HepG2 (cell line): ENCODE results near the gene EEF1AKMT4. TPM values are rescaled to one million over a fixed set of nuclear protein-coding genes. Genes with fewer than 3 reads are reported as not detected.
A peak's percentile ranks its signal among the peaks of the same experiment; 100 is the strongest.

Source experiments
- ATAC-seq: fragments of 200-7000 bp; cut with Tn5 transposase; 3 replicates; pipeline ENCODE4 v1.9.1; 2020; ENCODE audit warnings: mild to moderate bottlenecking, moderate library complexity
- BruUV-seq: library from RNA; stranded (reverse); fragments of 400-500 nt; replicated peaks from 2 replicates; lab custom pipeline; 2021; lab: Mats Ljungman, UMichigan
- CTCF ChIA-PET: fragments of 300-600 bp; formaldehyde crosslinking; extraction: SDS; loops from one replicate; lab custom pipeline; 2021; ENCODE audit warnings: low total read pairs, inconsistent platforms, low intra/inter-chr PET ratio; lab: Yijun Ruan, JAX
- POLR2A ChIA-PET: fragments of 350-600 bp; sonication (Branson Sonifier 250); formaldehyde crosslinking; loops from one replicate; lab custom pipeline; 2020; ENCODE audit warnings: antibody characterized with exemption, inconsistent platforms; lab: Yijun Ruan, JAX
- DNase-seq: peaks from one replicate; pipeline ENCODE4 v3.0.0-alpha.2; 2015; ENCODE audit warnings: low spot score
- FAIRE-seq: peaks from 3 replicates; lab custom pipeline; 2011; peaks lifted over from hg19 to GRCh38; lab: Jason Lieb, UNC
- H2AFZ ChIP-seq: one replicate; pipeline ENCODE4 v1.6.1; 2011; ENCODE audit warnings: low read length, inconsistent platforms
- H3K27ac ChIP-seq: fragments of 300-600 bp; 3 replicates; pipeline ENCODE4 v1.8.0; 2011; ENCODE audit warnings: mixed run types, mild to moderate bottlenecking, mixed read lengths, low read length, inconsistent platforms; ENCODE audit not compliant: insufficient read depth; ENCODE audit errors: extremely low read length
- H3K27me3 ChIP-seq, 2 experiments: fragments of 200-600 bp in 1 of 2; 2 replicates in 1 of 2; 3 replicates in 1 of 2; pipeline versions ENCODE4 v1.6.0 to v1.8.0; 2011; ENCODE audit warnings: low read length in 2 of 2, mild to moderate bottlenecking in 2 of 2, moderate library complexity in 2 of 2, inconsistent platforms in 1 of 2; ENCODE audit not compliant: insufficient read depth in 2 of 2, control insufficient read depth in 1 of 2
- H3K36me3 ChIP-seq, 2 experiments: fragments of 200-600 bp in 1 of 2; replicated peaks in 1 of 2; 2 replicates in 1 of 2; 3 replicates in 1 of 2; pipeline versions ENCODE4 v1.5.1 to v1.8.0; 2011; ENCODE audit warnings: low read length in 2 of 2, inconsistent platforms in 1 of 2; ENCODE audit not compliant: insufficient read depth in 2 of 2, control insufficient read depth in 1 of 2
- H3K4me1 ChIP-seq: 2 replicates; pipeline ENCODE4 v1.5.1; 2012; ENCODE audit warnings: low read length, inconsistent platforms; ENCODE audit not compliant: insufficient read depth
- H3K4me2 ChIP-seq: 2 replicates; pipeline ENCODE4 v1.6.0; 2011; ENCODE audit warnings: low read depth, low read length, inconsistent platforms
- H3K4me3 ChIP-seq, 3 experiments: fragments of 200-600 bp in 1 of 3; sonication (generic), shearing (Covaris generic) in 1 of 3; replicated peaks in 1 of 3; 2 replicates each; pipeline ENCODE4 v1.5.1; 2011 to 2016; ENCODE audit warnings: low read length in 3 of 3, inconsistent platforms in 2 of 3, low read depth in 2 of 3, mild to moderate bottlenecking in 2 of 3, control low read depth in 1 of 3, mixed read lengths in 1 of 3; ENCODE audit not compliant: insufficient read depth in 1 of 3
- H3K79me2 ChIP-seq: one replicate; pipeline ENCODE4 v1.6.1; 2011; ENCODE audit warnings: low read length, inconsistent platforms; ENCODE audit not compliant: insufficient read depth
- H3K9ac ChIP-seq: 2 replicates; pipeline ENCODE4 v1.6.0; 2011; ENCODE audit warnings: mild to moderate bottlenecking, low read depth, low read length, inconsistent platforms; ENCODE audit not compliant: insufficient read depth
- H3K9me3 ChIP-seq: 2 replicates; pipeline ENCODE4 v1.5.1; 2012; ENCODE audit warnings: mild to moderate bottlenecking, low read length
- H4K20me1 ChIP-seq: 2 replicates; pipeline ENCODE4 v1.6.0; 2011; ENCODE audit warnings: inconsistent platforms, mild to moderate bottlenecking, low read length, moderate library complexity; ENCODE audit not compliant: insufficient read depth
- AFF4 ChIP-seq: sonication (generic); formaldehyde crosslinking; IDR thresholded peaks from 2 replicates; pipeline ENCODE4 v1.4.0; 2020; ENCODE audit warnings: missing genetic modification reagents
- BRF2 ChIP-seq: sonication (generic); formaldehyde crosslinking; IDR thresholded peaks from 2 replicates; pipeline ENCODE4 v1.8.1; 2022; ENCODE audit warnings: mild to moderate bottlenecking, missing genetic modification reagents
- ELF1 ChIP-seq: sonication (generic); formaldehyde crosslinking; IDR thresholded peaks from 2 replicates; pipeline ENCODE4 v1.4.0; 2020; ENCODE audit warnings: missing genetic modification reagents
- KLF6 ChIP-seq: IDR thresholded peaks from 2 replicates; pipeline ENCODE4 v1.8.0; 2016; ENCODE audit warnings: missing biosample characterization, missing genetic modification reagents
- NCOA1 ChIP-seq: sonication (generic); formaldehyde crosslinking; IDR thresholded peaks from 2 replicates; pipeline ENCODE4 v1.9.0; 2021; ENCODE audit warnings: missing genetic modification reagents
- SCMH1 ChIP-seq: sonication (generic); formaldehyde crosslinking; IDR thresholded peaks from 2 replicates; pipeline ENCODE4 v1.9.0; 2021; ENCODE audit warnings: missing genetic modification reagents, mild to moderate bottlenecking, borderline replicate concordance
- ZBTB25 ChIP-seq: IDR thresholded peaks from 2 replicates; pipeline ENCODE4 v1.6.1; 2018; ENCODE audit warnings: missing genetic modification reagents
- ZNF142 ChIP-seq: sonication (generic); formaldehyde crosslinking; IDR thresholded peaks from 2 replicates; pipeline ENCODE4 v1.4.0; 2020; ENCODE audit warnings: missing genetic modification reagents
- ZNF788 ChIP-seq: sonication (generic); formaldehyde crosslinking; IDR thresholded peaks from 2 replicates; pipeline ENCODE4 v1.5.0; 2020; ENCODE audit warnings: mild to moderate bottlenecking, missing genetic modification reagents, borderline replicate concordance
- in situ Hi-C: cut with HindIII; loops from 2 replicates; pipeline ENCODE4 v1.10.0; 2017; ENCODE audit warnings: low pct_unique_long_range_greater_than_20kb; ENCODE audit not compliant: extremely low pct_ligation_motif_present
- intact Hi-C: fragments of 100-400 bp; cut with micrococcal nuclease; formaldehyde crosslinking; loops from one replicate; pipeline ENCODE4 v1.10.0; 2022; ENCODE audit not compliant: unreplicated experiment
- polyA plus RNA-seq, 8 experiments: library from polyadenylated mRNA; depleted of rRNA in 3 of 8; stranded (reverse) in 7 of 8; unstranded in 1 of 8; fragments of >200 nt; fragmentation: Illumina TruSeq in 4 of 8; extraction: Trizol in 4 of 8; gene quantifications; 2 replicates each; pipeline versions ENCODE4 v1.2.1 to v1.2.3, GENCODE V29; 2011 to 2016; ENCODE audit warnings: low read depth in 4 of 8, missing spikeins in 1 of 8, mixed read lengths in 1 of 8; ENCODE audit not compliant: insufficient read depth in 1 of 8
- total RNA-seq, 5 experiments: library from RNA; depleted of rRNA; stranded (reverse); fragments of >200 nt; fragmentation: Illumina TruSeq; extraction: Trizol; gene quantifications; 2 replicates each; pipeline ENCODE4 v1.2.3, GENCODE V29; 2016; ENCODE audit warnings: low read depth in 1 of 5

Gene EEF1AKMT4
- total and polyA plus RNA-seq, 2 of the 13 experiments (the other 11 are each of a cell fraction or from before 2014, with no cell fraction given) = 13.1 to 15.8 TPM

- TF ChIP-seq ZNF142 (CRISPR knock-in tag) (peak; percentile 49; the same call in 1 of the 2 replicates), BRF2 (CRISPR knock-in tag) (no peak)
These were observed at the start of gene EEF1AKMT4 (continued) for GRCh38 chr3:184249412-184250166.

- Histone ChIP-seq H3K4me1 (peaks cover 12% of the 10 kb centered on the region), H2AFZ (no peak overlapping the region), H3K4me3 (no peak overlapping the region), H3K27me3 (peaks cover 0 to 26% of the 10 kb centered on the region in 2 experiments; a peak in 4 of 5 replicates), H3K36me3 (no peaks in the 10 kb centered on the region), H4K20me1 (no peaks in the 10 kb centered on the region), H3K9ac (no peak overlapping the region), H3K79me2 (no peaks in the 10 kb centered on the region), H3K27ac (no peak overlapping the region), H3K4me2 (no peak overlapping the region), H3K9me3 (no peaks in the 10 kb centered on the region)
- ATAC-seq (no peak), DNase-seq (no peak), FAIRE-seq (no peak)
- intact Hi-C loops = no loop called here
- CTCF ChIA-PET = no interaction called here
- POLR2A ChIA-PET = no interaction called here
- no TSS peak for BruUV-seq
- in situ Hi-C loops = no loop called here
- no peak for TF ChIP-seq ZNF788 (CRISPR knock-in tag)
- no peak for TF ChIP-seq KLF6
- no peak for TF ChIP-seq ELF1
- no peak for TF ChIP-seq ZBTB25 (CRISPR knock-in tag)
- TF ChIP-seq NCOA1 = no peak
- TF ChIP-seq SCMH1 = no peak
- no peak for TF ChIP-seq AFF4
These were observed 48.6 kb upstream of the EEF1AKMT4 start for GRCh38 chr3:184200825-184201224.
